ENCODE measurements around the gene TRIM71.

DNA sequence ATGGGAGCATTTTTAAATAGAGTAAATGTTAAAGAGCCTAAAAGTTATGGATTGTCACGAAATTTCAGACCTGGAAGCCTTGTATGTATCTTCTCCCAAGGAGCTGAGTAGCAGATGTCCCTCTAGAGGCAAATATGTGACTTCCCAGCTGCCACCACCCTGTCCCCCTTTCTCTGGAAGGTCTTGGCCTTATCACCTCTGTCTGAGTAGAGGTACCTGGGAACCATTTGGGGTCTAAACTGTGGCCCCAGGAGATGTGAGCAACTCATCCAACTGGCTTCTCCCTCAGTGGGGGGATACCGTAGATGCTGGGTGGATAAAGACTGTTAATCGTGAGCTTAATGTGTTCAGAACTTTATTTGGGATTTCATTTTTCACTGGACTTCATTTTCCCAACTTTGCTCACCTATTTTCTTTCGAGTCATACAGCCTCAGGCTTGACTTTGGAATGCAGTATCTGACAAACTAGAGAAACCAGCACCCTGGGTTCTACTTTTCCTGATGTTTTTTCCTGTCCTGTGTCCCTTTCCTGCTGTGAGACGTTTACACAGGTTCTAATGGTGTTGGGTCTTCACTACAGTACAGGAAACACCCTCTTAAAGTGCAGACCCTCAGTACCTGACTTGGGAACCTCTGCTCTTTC lies 80.3 kb downstream of the TRIM71 start:
- TF ChIP-seq POLR2A (IDR thresholded peaks at IDR 0.05) = no peak
- TF ChIP-seq, protein P1, sequence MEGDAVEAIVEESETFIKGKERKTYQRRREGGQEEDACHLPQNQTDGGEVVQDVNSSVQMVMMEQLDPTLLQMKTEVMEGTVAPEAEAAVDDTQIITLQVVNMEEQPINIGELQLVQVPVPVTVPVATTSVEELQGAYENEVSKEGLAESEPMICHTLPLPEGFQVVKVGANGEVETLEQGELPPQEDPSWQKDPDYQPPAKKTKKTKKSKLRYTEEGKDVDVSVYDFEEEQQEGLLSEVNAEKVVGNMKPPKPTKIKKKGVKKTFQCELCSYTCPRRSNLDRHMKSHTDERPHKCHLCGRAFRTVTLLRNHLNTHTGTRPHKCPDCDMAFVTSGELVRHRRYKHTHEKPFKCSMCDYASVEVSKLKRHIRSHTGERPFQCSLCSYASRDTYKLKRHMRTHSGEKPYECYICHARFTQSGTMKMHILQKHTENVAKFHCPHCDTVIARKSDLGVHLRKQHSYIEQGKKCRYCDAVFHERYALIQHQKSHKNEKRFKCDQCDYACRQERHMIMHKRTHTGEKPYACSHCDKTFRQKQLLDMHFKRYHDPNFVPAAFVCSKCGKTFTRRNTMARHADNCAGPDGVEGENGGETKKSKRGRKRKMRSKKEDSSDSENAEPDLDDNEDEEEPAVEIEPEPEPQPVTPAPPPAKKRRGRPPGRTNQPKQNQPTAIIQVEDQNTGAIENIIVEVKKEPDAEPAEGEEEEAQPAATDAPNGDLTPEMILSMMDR (IDR thresholded peaks at IDR 0.05) = no peak
- no peak for TF ChIP-seq POLR2AphosphoS5 (IDR thresholded peaks at IDR 0.05)

Measured in breast epithelium (tissue), 3 donors.